ENCODE measurements around the gene TYW3.

The TYW3 gene

DNA sequence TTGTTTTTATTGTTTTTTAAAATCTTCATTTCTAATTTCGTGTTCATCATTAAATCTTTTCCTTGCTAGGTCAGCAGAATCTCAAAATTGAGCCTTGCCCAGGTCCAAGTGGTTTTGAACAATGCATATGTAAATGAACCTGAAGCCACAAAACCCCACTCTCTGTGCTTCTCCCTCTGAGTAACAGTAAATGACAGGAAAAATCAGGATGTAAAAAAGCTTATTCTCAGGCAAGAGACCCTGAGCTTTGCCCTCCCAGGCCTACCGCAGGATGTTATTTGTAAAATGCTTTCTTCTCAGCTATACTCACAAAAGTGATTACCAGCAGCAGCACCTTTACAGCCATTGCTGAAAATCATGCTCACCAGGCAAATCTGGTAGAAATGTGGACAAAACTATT, 47.6 kb downstream of the TYW3 start:
- no peak for FAIRE-seq
- DNase-seq (ENCODE audit: low spot score) = no peak

DNA sequence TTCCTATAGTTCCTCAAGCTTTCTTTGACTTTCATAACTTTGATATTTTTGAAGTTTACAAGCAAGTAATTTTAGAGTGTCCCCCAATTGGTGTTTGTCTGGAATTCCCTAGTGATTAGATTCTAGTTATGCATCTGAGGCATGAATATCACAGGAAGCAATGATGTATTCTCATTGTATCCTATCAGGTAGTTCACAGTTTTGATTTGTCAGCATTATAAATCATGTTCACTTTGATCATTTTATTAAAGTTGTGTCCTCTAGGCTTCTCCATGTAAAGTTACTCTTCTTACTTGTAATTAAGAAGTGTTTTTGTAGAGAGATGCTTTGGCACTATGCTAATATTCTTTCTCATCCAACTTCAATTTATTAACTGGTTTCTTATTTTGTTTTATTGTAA, 53.0 kb downstream of the TYW3 start:
- FAIRE-seq (no peak), DNase-seq (ENCODE audit: low spot score) (no peak)

DNA sequence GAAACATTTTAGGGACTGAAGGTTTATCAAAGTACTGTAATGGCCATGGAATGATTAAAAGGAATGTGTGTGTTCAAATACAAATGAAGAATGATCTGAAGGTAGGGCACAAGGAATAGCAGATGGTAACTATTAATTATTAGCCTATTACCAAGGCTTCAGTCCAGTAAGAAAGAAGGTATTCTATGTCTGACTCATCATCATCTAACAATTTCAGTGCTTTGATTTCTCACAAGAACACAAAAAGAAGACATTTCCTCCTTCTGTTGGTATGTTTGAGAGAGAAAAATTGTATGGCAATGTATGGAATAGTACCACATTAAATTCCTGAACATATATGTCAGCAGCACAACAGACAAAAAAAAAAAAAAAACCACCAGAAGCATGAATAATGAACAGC, 57.5 kb downstream of the TYW3 start:
- FAIRE-seq (no peak), DNase-seq (ENCODE audit: low spot score) (no peak)

DNA sequence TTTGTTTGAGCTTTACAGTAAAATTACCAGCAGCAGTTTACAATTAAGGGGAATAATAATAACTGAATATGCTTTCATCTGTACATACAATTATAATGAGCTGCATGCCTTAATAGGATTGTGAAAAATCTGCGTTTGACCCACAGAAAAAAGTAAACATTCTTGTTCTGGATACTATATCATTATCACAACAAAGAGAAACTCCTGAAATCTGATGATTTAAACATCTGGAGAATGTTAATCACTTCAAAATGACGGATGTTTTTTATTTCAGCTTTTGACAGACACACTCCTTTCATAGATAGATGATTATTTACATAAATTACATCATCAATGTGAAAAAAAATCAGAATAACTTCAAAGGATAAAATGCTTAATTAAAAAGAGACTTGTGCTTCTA, 58.5 kb downstream of the TYW3 start:
- DNase-seq (ENCODE audit: low spot score) = no peak
- FAIRE-seq = no peak

DNA sequence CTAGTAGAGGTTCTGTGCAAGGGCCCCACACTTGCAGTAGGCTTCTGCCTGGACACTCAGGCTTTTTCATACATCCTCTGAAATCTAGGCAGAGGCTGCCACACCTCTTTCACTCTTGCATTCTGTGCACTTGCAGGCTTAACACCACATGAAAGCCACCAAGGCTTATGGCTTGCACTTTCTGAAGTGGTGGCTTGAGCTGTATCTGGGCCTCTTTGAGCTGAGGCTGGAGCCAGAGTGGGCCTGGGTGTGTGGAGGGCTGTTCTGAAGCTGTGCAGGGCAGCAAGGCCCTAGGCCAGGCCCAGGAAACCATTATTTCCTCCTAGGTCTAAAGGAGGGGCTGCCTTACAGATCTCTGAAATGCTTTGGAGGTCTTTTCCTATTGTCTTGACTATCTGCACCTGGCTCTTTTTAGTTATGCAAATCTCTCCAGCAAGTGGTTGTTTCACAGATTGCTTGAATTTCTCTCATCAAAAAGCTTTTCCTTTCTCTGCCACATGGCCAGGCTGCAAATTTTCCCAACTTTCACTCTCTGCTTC, 66.2 kb downstream of the TYW3 start:
- FAIRE-seq (no peak), DNase-seq (ENCODE audit: low spot score) (no peak)

DNA sequence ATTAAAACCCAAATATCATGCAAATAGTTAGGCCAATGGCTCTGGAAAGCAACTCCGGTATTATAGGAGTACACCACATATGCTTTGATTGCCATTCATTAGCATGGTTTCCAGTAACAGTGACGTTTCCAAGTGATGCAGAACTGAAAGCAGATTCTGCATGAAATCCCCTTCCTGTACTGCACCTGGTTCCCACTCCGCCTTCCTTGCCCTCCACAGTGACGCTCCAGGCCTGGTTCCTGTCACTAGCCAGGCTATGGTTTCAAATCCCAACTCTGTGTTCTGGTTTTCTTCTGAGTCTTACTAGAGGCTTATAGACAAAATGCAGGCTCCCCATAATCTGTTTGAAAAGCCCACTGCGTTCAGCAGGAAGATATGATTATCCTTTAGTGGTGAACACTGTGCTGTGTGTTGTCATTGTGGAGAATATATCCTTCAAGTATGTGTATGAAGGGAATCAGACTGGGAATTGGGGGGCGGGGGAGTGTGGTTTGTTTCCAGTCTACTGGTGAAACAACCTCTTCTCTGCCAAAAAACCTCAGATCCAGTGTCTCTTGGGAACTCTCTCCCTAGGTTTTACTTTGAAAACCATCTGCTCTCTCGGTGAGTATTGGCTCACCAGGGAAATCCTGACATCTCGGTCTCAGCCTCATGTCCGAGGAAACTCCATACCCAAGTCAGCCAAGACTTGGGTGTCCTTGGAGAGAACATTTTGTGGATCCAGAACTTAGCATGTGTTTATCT, 78.7 kb downstream of the TYW3 start:
- DNase-seq (ENCODE audit: low spot score) = no peak

DNA sequence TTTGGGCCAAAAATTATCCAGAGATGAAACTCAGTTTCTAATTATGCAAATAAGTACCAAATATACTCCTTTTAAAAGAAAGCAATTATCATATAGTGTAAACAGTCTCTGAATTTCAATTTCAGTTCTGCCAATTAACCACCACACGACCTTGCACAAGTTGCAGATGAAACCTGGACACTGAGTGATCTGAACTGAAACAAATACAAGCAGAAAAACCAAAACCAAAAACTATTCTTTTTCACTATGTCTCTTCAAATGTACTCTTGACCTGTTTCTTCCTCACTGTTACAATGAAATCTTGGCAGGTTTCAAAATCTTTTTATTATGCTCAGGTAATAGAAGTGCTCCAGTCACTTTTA, 79.2 kb downstream of the TYW3 start:
- DNase-seq (ENCODE audit: low spot score) = no peak
- FAIRE-seq = no peak

More for the DNA sequence above, 78.7 kb downstream of the TYW3 start:
- FAIRE-seq = no peak
